K562 (cell line): ENCODE measurements around the gene PLSCR3. TPM values are rescaled to one million over a fixed set of nuclear protein-coding genes. Genes with fewer than 3 reads are reported as not detected.

Source experiments
- ARID4B ChIP-seq: sonication (generic); formaldehyde crosslinking; IDR thresholded peaks from 2 replicates; pipeline ENCODE4 v1.8.0; 2022; ENCODE audit warnings: mild to moderate bottlenecking, missing genetic modification reagents
- C11orf30 ChIP-seq: fragments of 450-650 bp; IDR thresholded peaks from 2 replicates; pipeline ENCODE4 v1.6.1; 2016; ENCODE audit warnings: low read depth, mild to moderate bottlenecking
- HDAC1 ChIP-seq, 2 experiments: fragments of 450-650 bp; IDR thresholded peaks; 2 replicates each; pipeline ENCODE4 v1.6.1; 2016 to 2017; ENCODE audit warnings: inconsistent platforms in 1 of 2, mild to moderate bottlenecking in 1 of 2, moderate library complexity in 1 of 2
- NCOA4 ChIP-seq: fragments of 450-650 bp; IDR thresholded peaks from 2 replicates; pipeline ENCODE4 v1.6.1; 2018; ENCODE audit warnings: mild to moderate bottlenecking; ENCODE audit not compliant: partially characterized antibody
- NFYB ChIP-seq: IDR thresholded peaks from 2 replicates; pipeline ENCODE4 v1.6.1; 2011; ENCODE audit warnings: mild to moderate bottlenecking, moderate library complexity; ENCODE audit not compliant: insufficient read length; ENCODE audit errors: extremely low read depth
- NR4A1 ChIP-seq, 2 experiments: fragments of 250-450 bp in 1 of 2; fragments of 450-650 bp in 1 of 2; sonication (Bioruptor Pico) in 1 of 2; IDR thresholded peaks; 2 replicates each; pipeline versions ENCODE4 v1.4.0 to v1.6.1; 2016 to 2020; ENCODE audit warnings: mild to moderate bottlenecking in 2 of 2, missing compliant biosample characterization in 1 of 2, missing genetic modification characterization in 1 of 2, moderate library complexity in 1 of 2
- RBBP5 ChIP-seq: fragments of 200-600 bp; sonication (generic); IDR thresholded peaks from 2 replicates; pipeline ENCODE4 v1.6.1; 2012; ENCODE audit warnings: borderline replicate concordance, mild to moderate bottlenecking, low read length, control low read depth, inconsistent platforms; ENCODE audit not compliant: insufficient read depth, poor library complexity, severe bottlenecking
- RCOR1 ChIP-seq, 2 experiments: IDR thresholded peaks; 2 replicates each; pipeline ENCODE4 v1.6.1; 2012; ENCODE audit warnings: low read depth in 2 of 2, low read length in 2 of 2, borderline replicate concordance in 1 of 2, improper control_type of control experiment in 1 of 2
- U2AF2 ChIP-seq: fragments of 200-400 bp; formaldehyde crosslinking; optimal IDR thresholded peaks from 2 replicates; pipeline ENCODE3; 2017; ENCODE audit warnings: low read depth, mild to moderate bottlenecking, low read length
- ZBTB2 ChIP-seq: fragments of 450-650 bp; IDR thresholded peaks from 2 replicates; pipeline ENCODE4 v1.6.1; 2016; ENCODE audit warnings: antibody characterized with exemption
- ZKSCAN1 ChIP-seq: fragments of 150-350 bp; IDR thresholded peaks from 2 replicates; pipeline ENCODE4 v1.6.1; 2016; ENCODE audit warnings: low read depth, low read length
- ZNF41 ChIP-seq: fragments of 250-450 bp; sonication (Bioruptor Pico); conservative IDR thresholded peaks from 2 replicates; pipeline ENCODE4 v1.4.0; 2020; ENCODE audit warnings: mild to moderate bottlenecking
- ZNF830 ChIP-seq: fragments of 250-450 bp; sonication (Bioruptor Pico); IDR thresholded peaks from 2 replicates; pipeline ENCODE4 v1.5.0; 2021; ENCODE audit warnings: mild to moderate bottlenecking
- polyA plus RNA-seq, 8 experiments: library from polyadenylated mRNA; depleted of rRNA in 4 of 8; stranded (reverse) in 5 of 8; unstranded in 3 of 8; fragments of >200 nt; fragmentation: Nextera tagmentation in 2 of 8; fragmentation: Illumina TruSeq in 1 of 8; extraction: Ambion mirVana in 2 of 8; extraction: Trizol in 1 of 8; gene quantifications; 2 replicates each; pipeline versions ENCODE4 v1.2.1 to v1.2.3, GENCODE V29; 2011 to 2014; ENCODE audit warnings: inconsistent platforms in 1 of 8, missing spikeins in 1 of 8
- total RNA-seq, 7 experiments: library from RNA; depleted of rRNA in 6 of 7; stranded (reverse); fragments of >200 nt in 6 of 7; fragmentation: Illumina TruSeq in 2 of 7; extraction: Trizol in 2 of 7; gene quantifications; 2 replicates each; pipeline versions ENCODE4 v1.2.1 to v1.2.3, GENCODE V29; 2011 to 2021; ENCODE audit warnings: low replicate concordance in 1 of 7
- TF ChIP-seq, protein P1 (sequence below): fragments of 250-450 bp; sonication (Bioruptor Pico); IDR thresholded peaks from 2 replicates; pipeline ENCODE4 v1.8.0; 2022; ENCODE audit warnings: moderate library complexity, mild to moderate bottlenecking, inconsistent platforms
- TF ChIP-seq, protein P2 (sequence below): sonication (generic); formaldehyde crosslinking; IDR thresholded peaks from 2 replicates; pipeline ENCODE4 v1.5.0; 2020; ENCODE audit warnings: missing genetic modification reagents
- TF ChIP-seq, protein P3 (sequence below): fragments of 250-450 bp; sonication (Bioruptor Pico); IDR thresholded peaks from 2 replicates; pipeline ENCODE4 v1.8.0; 2022; ENCODE audit warnings: inconsistent platforms, mild to moderate bottlenecking, moderate library complexity, borderline replicate concordance

Gene PLSCR3
- total and polyA plus RNA-seq, 9 of the 15 experiments (the other 6 are each of a cell fraction or from before 2014, with no cell fraction given): 3.2 to 16.8 (median 4.5) TPM

DNA sequence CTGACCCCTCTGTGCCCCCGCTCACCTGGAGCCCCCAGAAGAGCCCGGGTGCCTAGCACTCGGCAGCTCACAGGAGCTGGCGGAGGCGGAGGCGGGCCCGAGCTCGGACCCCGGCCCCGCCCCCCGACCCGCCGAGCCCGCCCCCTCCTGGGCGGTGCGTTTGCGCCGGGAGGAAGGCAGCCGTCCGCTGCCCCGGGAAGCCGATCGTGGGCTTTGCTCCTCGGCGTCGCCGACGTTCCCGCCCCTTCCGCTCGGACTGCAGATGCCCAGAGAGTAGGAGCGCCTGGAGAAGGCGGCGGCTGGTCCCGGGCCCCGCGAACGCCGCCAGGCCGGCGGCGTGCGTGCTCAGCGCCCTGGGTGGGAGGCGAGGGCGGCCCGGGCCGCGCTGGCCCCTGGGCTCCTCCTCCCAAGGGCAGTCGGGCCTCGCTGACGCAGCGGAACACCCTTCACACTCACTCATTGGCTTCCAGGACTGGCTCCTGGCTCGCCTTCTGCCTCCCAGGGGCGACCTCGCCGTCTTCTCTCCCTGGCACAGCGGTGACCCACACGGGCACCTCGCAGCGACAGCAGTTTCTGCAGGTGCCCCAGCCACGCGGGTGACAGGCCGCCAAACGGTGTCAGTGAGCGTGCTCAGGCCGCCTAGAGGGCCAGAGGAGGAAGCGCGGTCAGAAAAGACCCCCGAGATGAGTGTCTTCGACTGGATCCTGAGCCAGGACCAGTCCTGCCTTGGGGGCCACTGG lies at the start of gene PLSCR3 (continued):
- peak; percentile 59; the same call in 1 of the 2 replicates for TF ChIP-seq ARID4B (CRISPR knock-in tag)
- TF ChIP-seq HDAC1 (IDR thresholded peaks at IDR 0.05): peak in 1 of 2 experiments; percentile 69; a peak in 2 of 4 replicates
- no peak for TF ChIP-seq ZKSCAN1
- TF ChIP-seq RCOR1 (IDR thresholded peaks at IDR 0.05; ENCODE audit: borderline replicate concordance in 1 of 2, low read depth in 2 of 2, low read length in 2 of 2): no peak
- TF ChIP-seq, protein P1, sequence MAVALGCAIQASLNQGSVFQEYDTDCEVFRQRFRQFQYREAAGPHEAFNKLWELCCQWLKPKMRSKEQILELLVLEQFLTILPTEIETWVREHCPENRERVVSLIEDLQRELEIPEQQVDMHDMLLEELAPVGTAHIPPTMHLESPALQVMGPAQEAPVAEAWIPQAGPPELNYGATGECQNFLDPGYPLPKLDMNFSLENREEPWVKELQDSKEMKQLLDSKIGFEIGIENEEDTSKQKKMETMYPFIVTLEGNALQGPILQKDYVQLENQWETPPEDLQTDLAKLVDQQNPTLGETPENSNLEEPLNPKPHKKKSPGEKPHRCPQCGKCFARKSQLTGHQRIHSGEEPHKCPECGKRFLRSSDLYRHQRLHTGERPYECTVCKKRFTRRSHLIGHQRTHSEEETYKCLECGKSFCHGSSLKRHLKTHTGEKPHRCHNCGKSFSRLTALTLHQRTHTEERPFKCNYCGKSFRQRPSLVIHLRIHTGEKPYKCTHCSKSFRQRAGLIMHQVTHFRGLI (CRISPR knock-in tag): no peak
- no peak for TF ChIP-seq ZNF830 (CRISPR knock-in tag)
- no peak for TF ChIP-seq NCOA4
- no peak for TF ChIP-seq NFYB
- TF ChIP-seq ZNF41: no peak
- TF ChIP-seq, protein P2, sequence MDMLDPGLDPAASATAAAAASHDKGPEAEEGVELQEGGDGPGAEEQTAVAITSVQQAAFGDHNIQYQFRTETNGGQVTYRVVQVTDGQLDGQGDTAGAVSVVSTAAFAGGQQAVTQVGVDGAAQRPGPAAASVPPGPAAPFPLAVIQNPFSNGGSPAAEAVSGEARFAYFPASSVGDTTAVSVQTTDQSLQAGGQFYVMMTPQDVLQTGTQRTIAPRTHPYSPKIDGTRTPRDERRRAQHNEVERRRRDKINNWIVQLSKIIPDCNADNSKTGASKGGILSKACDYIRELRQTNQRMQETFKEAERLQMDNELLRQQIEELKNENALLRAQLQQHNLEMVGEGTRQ: no peak
- TF ChIP-seq RBBP5: peak; percentile 30
- no peak for TF ChIP-seq ZBTB2
- no peak for TF ChIP-seq NR4A1 (CRISPR knock-in tag; IDR thresholded peaks at IDR 0.05)
- TF ChIP-seq NR4A1 (tag; IDR thresholded peaks at IDR 0.05): no peak
- TF ChIP-seq, protein P3, sequence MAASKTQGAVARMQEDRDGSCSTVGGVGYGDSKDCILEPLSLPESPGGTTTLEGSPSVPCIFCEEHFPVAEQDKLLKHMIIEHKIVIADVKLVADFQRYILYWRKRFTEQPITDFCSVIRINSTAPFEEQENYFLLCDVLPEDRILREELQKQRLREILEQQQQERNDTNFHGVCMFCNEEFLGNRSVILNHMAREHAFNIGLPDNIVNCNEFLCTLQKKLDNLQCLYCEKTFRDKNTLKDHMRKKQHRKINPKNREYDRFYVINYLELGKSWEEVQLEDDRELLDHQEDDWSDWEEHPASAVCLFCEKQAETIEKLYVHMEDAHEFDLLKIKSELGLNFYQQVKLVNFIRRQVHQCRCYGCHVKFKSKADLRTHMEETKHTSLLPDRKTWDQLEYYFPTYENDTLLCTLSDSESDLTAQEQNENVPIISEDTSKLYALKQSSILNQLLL (CRISPR knock-in tag): no peak
- TF ChIP-seq C11orf30: peak; percentile 59; the same call in 1 of the 2 replicates
- TF ChIP-seq U2AF2: no peak
